ENCODE results near the gene ZNF568.

Gene ZNF568

GRCh38 chr19:36987091-36987490 lies 71.0 kb downstream of the ZNF568 start:
- Histone ChIP-seq H3K4me2 (no peak overlapping the region), H2AFZ (ENCODE audit: low read depth) (no peak overlapping the region), H4K20me1 (ENCODE audit: insufficient read depth) (no peaks in the 10 kb centered on the region), H3K4me1 (ENCODE audit: low read depth, poor library complexity, severe bottlenecking) (no peaks in the 10 kb centered on the region), H3K27me3 (ENCODE audit: insufficient read depth, low read depth) (no peaks in the 10 kb centered on the region), H3K79me2 (ENCODE audit: insufficient read depth, low read depth) (no peaks in the 10 kb centered on the region), H3K36me3 (ENCODE audit: insufficient read depth) (no peaks in the 10 kb centered on the region), H3K27ac (no peak overlapping the region), H3K4me3 (IDR thresholded peaks at IDR 0.05; ENCODE audit: insufficient read depth, low read depth, low read length) (no peak overlapping the region), H3K9ac (no peak overlapping the region)
- no peak for TF ChIP-seq CTCF (conservative IDR thresholded peaks at IDR 0.05; ENCODE audit: low read depth, low read length)

GRCh38 chr19:36997152-36997842 lies 81.2 kb downstream of the ZNF568 start:
- no peaks in the 10 kb centered on the region for H3K36me3 ChIP-seq (ENCODE audit: insufficient read depth)
- H3K4me1 ChIP-seq (ENCODE audit: low read depth, poor library complexity, severe bottlenecking): no peaks in the 10 kb centered on the region
- no peak overlapping the region for H3K9ac ChIP-seq

GRCh38 chr19:36997843-36998235 lies 81.7 kb downstream of the ZNF568 start:
- no peak overlapping the region for H3K4me2 ChIP-seq
- H4K20me1 ChIP-seq (ENCODE audit: insufficient read depth): no peaks in the 10 kb centered on the region
- no peak overlapping the region for H3K9ac ChIP-seq
- H3K27me3 ChIP-seq (ENCODE audit: insufficient read depth, low read depth): no peaks in the 10 kb centered on the region
- no peak overlapping the region for H2AFZ ChIP-seq (ENCODE audit: low read depth)
- TF ChIP-seq CTCF (conservative IDR thresholded peaks at IDR 0.05; ENCODE audit: low read depth, low read length): no peak
- no peaks in the 10 kb centered on the region for H3K36me3 ChIP-seq (ENCODE audit: insufficient read depth)
- H3K27ac ChIP-seq: no peak overlapping the region
- H3K4me1 ChIP-seq (ENCODE audit: low read depth, poor library complexity, severe bottlenecking): no peaks in the 10 kb centered on the region
- H3K79me2 ChIP-seq (ENCODE audit: insufficient read depth, low read depth): no peaks in the 10 kb centered on the region
- no peak overlapping the region for H3K4me3 ChIP-seq (IDR thresholded peaks at IDR 0.05; ENCODE audit: insufficient read depth, low read depth, low read length)

More at GRCh38 chr19:36997152-36997842, 81.2 kb downstream of the ZNF568 start:
- TF ChIP-seq CTCF (conservative IDR thresholded peaks at IDR 0.05; ENCODE audit: low read depth, low read length): no peak
- H3K79me2 ChIP-seq (ENCODE audit: insufficient read depth, low read depth): no peaks in the 10 kb centered on the region
- H4K20me1 ChIP-seq (ENCODE audit: insufficient read depth): no peaks in the 10 kb centered on the region
- H3K27me3 ChIP-seq (ENCODE audit: insufficient read depth, low read depth): no peaks in the 10 kb centered on the region
- no peak overlapping the region for H2AFZ ChIP-seq (ENCODE audit: low read depth)
- H3K27ac ChIP-seq: no peak overlapping the region
- no peak overlapping the region for H3K4me2 ChIP-seq
- no peak overlapping the region for H3K4me3 ChIP-seq (IDR thresholded peaks at IDR 0.05; ENCODE audit: insufficient read depth, low read depth, low read length)

- Histone ChIP-seq H3K4me3 (IDR thresholded peaks at IDR 0.05; ENCODE audit: insufficient read depth, low read depth, low read length) (no peak overlapping the region), H3K4me1 (ENCODE audit: low read depth, poor library complexity, severe bottlenecking) (no peaks in the 10 kb centered on the region), H3K4me2 (no peak overlapping the region), H3K9ac (no peak overlapping the region), H3K27me3 (ENCODE audit: insufficient read depth, low read depth) (no peaks in the 10 kb centered on the region), H3K27ac (no peak overlapping the region), H3K79me2 (ENCODE audit: insufficient read depth, low read depth) (no peaks in the 10 kb centered on the region), H3K36me3 (ENCODE audit: insufficient read depth) (no peaks in the 10 kb centered on the region), H2AFZ (ENCODE audit: low read depth) (no peak overlapping the region), H4K20me1 (ENCODE audit: insufficient read depth) (no peaks in the 10 kb centered on the region)
- TF ChIP-seq CTCF (conservative IDR thresholded peaks at IDR 0.05; ENCODE audit: low read depth, low read length): no peak
Measured at GRCh38 chr19:36999313-36999712, 83.2 kb downstream of the ZNF568 start.

All from KMS-11 (cell line).